ENCODE results near the gene FLNA.

DNA sequence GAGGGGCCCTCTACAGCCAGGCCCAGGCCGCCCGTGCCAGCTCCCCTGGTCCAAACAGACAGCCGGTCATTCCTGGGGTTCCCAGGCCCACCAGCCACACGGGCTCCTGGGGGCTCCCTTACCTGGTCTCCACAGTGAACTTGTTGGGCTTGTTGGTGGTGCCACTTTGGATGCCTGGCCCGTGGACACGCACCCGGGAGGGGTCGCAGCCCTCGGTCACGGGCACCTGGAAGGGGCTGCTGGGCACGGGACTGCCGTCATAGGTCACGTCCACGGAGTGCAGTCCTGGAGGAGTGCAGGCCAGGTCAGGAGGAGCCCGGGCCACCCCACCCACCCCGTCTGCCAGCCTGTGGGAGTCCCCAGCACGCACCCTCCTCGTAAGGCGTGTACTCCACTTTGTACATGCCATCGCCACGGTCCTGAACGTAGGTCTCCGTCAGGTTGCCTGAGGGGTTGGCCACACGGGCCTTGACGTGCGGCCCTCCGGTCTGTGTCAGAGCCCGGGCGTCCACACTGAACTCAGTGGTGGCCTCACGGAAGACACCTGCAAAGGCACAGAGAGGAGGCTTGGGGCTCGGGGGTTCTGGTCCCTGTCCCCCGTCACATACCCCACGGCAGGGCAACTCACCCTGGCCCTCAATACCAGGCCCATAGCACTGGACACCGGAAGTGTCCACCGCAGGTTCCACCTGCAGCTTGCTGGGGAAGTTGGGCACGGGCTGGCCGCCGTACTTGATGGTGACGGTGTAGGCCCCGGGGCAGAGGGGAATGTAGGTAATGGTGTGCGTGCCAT is 14.9 kb downstream of the FLNA start:
- no peak for TF ChIP-seq POLR2AphosphoS5 (IDR thresholded peaks at IDR 0.05)
- no peak for TF ChIP-seq RAD21 (conservative IDR thresholded peaks at IDR 0.05)
- TF ChIP-seq, protein P1, sequence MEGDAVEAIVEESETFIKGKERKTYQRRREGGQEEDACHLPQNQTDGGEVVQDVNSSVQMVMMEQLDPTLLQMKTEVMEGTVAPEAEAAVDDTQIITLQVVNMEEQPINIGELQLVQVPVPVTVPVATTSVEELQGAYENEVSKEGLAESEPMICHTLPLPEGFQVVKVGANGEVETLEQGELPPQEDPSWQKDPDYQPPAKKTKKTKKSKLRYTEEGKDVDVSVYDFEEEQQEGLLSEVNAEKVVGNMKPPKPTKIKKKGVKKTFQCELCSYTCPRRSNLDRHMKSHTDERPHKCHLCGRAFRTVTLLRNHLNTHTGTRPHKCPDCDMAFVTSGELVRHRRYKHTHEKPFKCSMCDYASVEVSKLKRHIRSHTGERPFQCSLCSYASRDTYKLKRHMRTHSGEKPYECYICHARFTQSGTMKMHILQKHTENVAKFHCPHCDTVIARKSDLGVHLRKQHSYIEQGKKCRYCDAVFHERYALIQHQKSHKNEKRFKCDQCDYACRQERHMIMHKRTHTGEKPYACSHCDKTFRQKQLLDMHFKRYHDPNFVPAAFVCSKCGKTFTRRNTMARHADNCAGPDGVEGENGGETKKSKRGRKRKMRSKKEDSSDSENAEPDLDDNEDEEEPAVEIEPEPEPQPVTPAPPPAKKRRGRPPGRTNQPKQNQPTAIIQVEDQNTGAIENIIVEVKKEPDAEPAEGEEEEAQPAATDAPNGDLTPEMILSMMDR (IDR thresholded peaks at IDR 0.05; ENCODE audit: poor library complexity, severe bottlenecking) = no peak
- no peak for TF ChIP-seq EZH2 (IDR thresholded peaks at IDR 0.05; ENCODE audit: borderline replicate concordance, insufficient read depth, low read length, poor library complexity, severe bottlenecking)
- TF ChIP-seq MXI1 (conservative IDR thresholded peaks at IDR 0.05; ENCODE audit: poor library complexity, severe bottlenecking) = no peak

All from neural cell (in vitro differentiated cells).